CD1c-positive myeloid dendritic cell (primary cell): ENCODE results near the gene ZNF787.
"Not testable (repeated sequence)": the region's sequence is repeated elsewhere in the genome, so short reads cannot be mapped to it uniquely, and the experiment has no call there.

Experiments
- DNase-seq: peaks from one replicate; pipeline ENCODE4 v3.0.0-alpha.2; 2016; ENCODE audit errors: extremely low spot score

The ZNF787 gene

GRCh38 chr19:56105831-56106396 lies 15.2 kb downstream of the ZNF787 start:
- DNase-seq: not testable (repeated sequence)

- peak; percentile 71 for DNase-seq
Observed at GRCh38 chr19:56105090-56105701, 15.9 kb downstream of the ZNF787 start.

- no peak for DNase-seq
Observed at GRCh38 chr19:56104423-56104822, 16.7 kb downstream of the ZNF787 start.

GRCh38 chr19:56103027-56103614 lies 18.0 kb downstream of the ZNF787 start:
- no peak for DNase-seq

- no peak for DNase-seq
Observed at GRCh38 chr19:56101746-56102535, 19.2 kb downstream of the ZNF787 start.

- no peak for DNase-seq
Observed at GRCh38 chr19:56101095-56101494, 20.0 kb downstream of the ZNF787 start.

- no peak for DNase-seq
Observed at GRCh38 chr19:56099638-56100539, 21.2 kb downstream of the ZNF787 start.

- no peak for DNase-seq
Observed at GRCh38 chr19:56098731-56099568, 22.1 kb downstream of the ZNF787 start.

GRCh38 chr19:56098237-56098636 lies 22.9 kb downstream of the ZNF787 start:
- DNase-seq: not testable (repeated sequence)

- DNase-seq: no peak
Observed at GRCh38 chr19:56097776-56098175, 23.3 kb downstream of the ZNF787 start.

- DNase-seq: no peak
Observed at GRCh38 chr19:56097306-56097705, 23.8 kb downstream of the ZNF787 start.

- no peak for DNase-seq
Observed at GRCh38 chr19:56096665-56097064, 24.4 kb downstream of the ZNF787 start.

GRCh38 chr19:56094449-56094848 lies 26.6 kb downstream of the ZNF787 start:
- no peak for DNase-seq

- no peak for DNase-seq
Observed at GRCh38 chr19:56092685-56093631, 28.1 kb downstream of the ZNF787 start.

- no peak for DNase-seq
Observed at GRCh38 chr19:56091751-56092546, 29.1 kb downstream of the ZNF787 start.

GRCh38 chr19:56091066-56091490 lies 30.0 kb downstream of the ZNF787 start:
- DNase-seq: no peak

GRCh38 chr19:56089344-56089743 lies 31.8 kb downstream of the ZNF787 start:
- DNase-seq: no peak

- no peak for DNase-seq
Observed at GRCh38 chr19:56088497-56089215, 32.4 kb downstream of the ZNF787 start.
